Loucy (cell line): ENCODE data around the gene DDB1.

ENCODE experiments used
- EZH2phosphoT487 ChIP-seq: fragments of 200-600 bp; IDR thresholded peaks from 2 replicates; pipeline ENCODE4 v1.6.1; 2018; ENCODE audit warnings: antibody characterized with exemption, mild to moderate bottlenecking, moderate library complexity, borderline replicate concordance
- TF ChIP-seq, protein P1 (sequence below): fragments of 200-600 bp; sonication (generic); conservative IDR thresholded peaks from 2 replicates; pipeline ENCODE4 v1.5.1; 2014; ENCODE audit warnings: mild to moderate bottlenecking, antibody characterized with exemption, low read length

DNA sequence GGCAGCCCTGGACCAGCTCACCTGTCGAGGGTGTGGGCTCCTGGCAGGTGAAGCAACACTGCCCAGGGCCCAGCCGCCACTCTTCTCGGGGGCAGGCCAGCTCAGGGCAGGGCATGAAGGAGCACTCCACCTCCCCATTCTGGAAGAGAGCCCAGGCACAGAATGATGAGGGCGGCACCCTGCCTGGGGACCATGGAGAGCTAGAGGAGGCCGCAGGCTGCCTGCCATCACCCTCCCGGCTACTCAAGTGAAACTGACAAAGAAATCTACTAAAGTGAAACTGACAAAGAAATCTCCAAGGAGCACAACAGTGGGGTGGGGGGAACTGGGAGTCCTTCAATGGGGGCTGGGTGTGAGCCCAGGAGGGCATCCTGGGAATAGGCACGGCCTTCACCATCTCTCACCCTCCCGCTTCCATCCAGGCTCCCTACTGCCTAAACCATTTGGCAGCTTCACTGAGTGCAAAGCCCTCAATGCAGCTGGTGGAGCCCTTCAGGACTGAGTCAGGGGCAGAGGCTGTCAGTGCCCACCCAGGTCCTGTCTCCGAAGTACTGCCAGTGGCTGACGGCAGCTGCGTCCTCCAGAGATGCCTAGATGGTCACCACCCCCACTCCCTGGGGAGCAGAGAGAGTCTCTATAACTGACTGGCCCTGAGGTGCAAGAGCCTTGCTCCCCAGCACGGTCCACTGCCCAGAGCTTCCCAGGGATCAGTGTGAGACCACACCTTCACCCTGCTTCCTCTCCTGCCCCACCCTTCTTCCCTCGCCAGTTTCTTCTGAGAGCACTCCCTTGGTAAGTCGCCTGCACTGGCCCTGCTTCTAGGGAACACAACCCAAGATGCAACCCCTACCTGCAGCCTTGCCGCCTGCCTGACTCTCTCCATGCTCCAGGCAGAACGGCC is 59.5 kb downstream of the DDB1 start:
- TF ChIP-seq, protein P1, sequence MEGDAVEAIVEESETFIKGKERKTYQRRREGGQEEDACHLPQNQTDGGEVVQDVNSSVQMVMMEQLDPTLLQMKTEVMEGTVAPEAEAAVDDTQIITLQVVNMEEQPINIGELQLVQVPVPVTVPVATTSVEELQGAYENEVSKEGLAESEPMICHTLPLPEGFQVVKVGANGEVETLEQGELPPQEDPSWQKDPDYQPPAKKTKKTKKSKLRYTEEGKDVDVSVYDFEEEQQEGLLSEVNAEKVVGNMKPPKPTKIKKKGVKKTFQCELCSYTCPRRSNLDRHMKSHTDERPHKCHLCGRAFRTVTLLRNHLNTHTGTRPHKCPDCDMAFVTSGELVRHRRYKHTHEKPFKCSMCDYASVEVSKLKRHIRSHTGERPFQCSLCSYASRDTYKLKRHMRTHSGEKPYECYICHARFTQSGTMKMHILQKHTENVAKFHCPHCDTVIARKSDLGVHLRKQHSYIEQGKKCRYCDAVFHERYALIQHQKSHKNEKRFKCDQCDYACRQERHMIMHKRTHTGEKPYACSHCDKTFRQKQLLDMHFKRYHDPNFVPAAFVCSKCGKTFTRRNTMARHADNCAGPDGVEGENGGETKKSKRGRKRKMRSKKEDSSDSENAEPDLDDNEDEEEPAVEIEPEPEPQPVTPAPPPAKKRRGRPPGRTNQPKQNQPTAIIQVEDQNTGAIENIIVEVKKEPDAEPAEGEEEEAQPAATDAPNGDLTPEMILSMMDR, result no peak
- no peak for TF ChIP-seq EZH2phosphoT487
